HepG2 (cell line): ENCODE results near the gene SPATA33. TPM values are rescaled to one million over a fixed set of nuclear protein-coding genes. Genes with fewer than 3 reads are reported as not detected.

Source experiments
- AGO2 ChIP-seq: fragments of 200-400 bp; formaldehyde crosslinking; optimal IDR thresholded peaks from 2 replicates; pipeline ENCODE3; 2017; ENCODE audit warnings: mild to moderate bottlenecking, low read depth, low read length, moderate library complexity
- ARID4A ChIP-seq: sonication (generic); formaldehyde crosslinking; IDR thresholded peaks from 2 replicates; pipeline ENCODE4 v1.5.0; 2020; ENCODE audit warnings: mild to moderate bottlenecking, missing genetic modification reagents, borderline replicate concordance
- CBX1 ChIP-seq: IDR thresholded peaks from one replicate; pipeline ENCODE4 v1.6.1; 2016; ENCODE audit warnings: antibody characterized with exemption, low read depth
- HNRNPLL ChIP-seq: fragments of 200-400 bp; formaldehyde crosslinking; IDR thresholded peaks from 2 replicates; pipeline ENCODE4 v1.6.1; 2017; ENCODE audit warnings: mild to moderate bottlenecking, low read depth, low read length; ENCODE audit not compliant: poor library complexity, severe bottlenecking
- HOXA3 ChIP-seq: sonication (generic); formaldehyde crosslinking; IDR thresholded peaks from 2 replicates; pipeline ENCODE4 v1.5.0; 2020; ENCODE audit warnings: missing genetic modification reagents
- IKZF4 ChIP-seq: sonication (generic); formaldehyde crosslinking; IDR thresholded peaks from 2 replicates; pipeline ENCODE4 v1.5.1; 2020; ENCODE audit warnings: borderline replicate concordance, mild to moderate bottlenecking, low read depth, missing genetic modification reagents; ENCODE audit errors: not compliant biosample characterization
- MTA1 ChIP-seq: sonication (generic); formaldehyde crosslinking; IDR thresholded peaks from 2 replicates; pipeline ENCODE4 v1.4.0; 2020; ENCODE audit warnings: missing genetic modification reagents, mild to moderate bottlenecking, borderline replicate concordance
- RBAK ChIP-seq: sonication (generic); formaldehyde crosslinking; IDR thresholded peaks from 2 replicates; pipeline ENCODE4 v1.5.1; 2020; ENCODE audit warnings: mild to moderate bottlenecking, missing genetic modification reagents
- RBM39 ChIP-seq: fragments of 200-400 bp; formaldehyde crosslinking; IDR thresholded peaks from one replicate; pipeline ENCODE4 v1.6.1; 2018; ENCODE audit warnings: antibody characterized with exemption, mild to moderate bottlenecking, low read depth, low read length; ENCODE audit not compliant: poor library complexity, severe bottlenecking
- THAP11 ChIP-seq: IDR thresholded peaks from 2 replicates; pipeline ENCODE4 v1.6.1; 2016; ENCODE audit warnings: missing biosample characterization, missing genetic modification reagents
- ZBTB40 ChIP-seq, 2 experiments: fragments of 450-650 bp in 1 of 2; sonication (generic) in 1 of 2; formaldehyde crosslinking in 1 of 2; IDR thresholded peaks; 2 replicates each; pipeline versions ENCODE4 v1.6.1 to v1.8.0; 2016 to 2022; ENCODE audit warnings: antibody characterized with exemption in 1 of 2, mild to moderate bottlenecking in 1 of 2, missing genetic modification reagents in 1 of 2
- ZMYM4 ChIP-seq: sonication (generic); formaldehyde crosslinking; IDR thresholded peaks from 2 replicates; pipeline ENCODE4 v1.8.1; 2023; ENCODE audit warnings: mild to moderate bottlenecking, missing genetic modification reagents
- ZNF564 ChIP-seq: sonication (generic); formaldehyde crosslinking; IDR thresholded peaks from 2 replicates; pipeline ENCODE4 v1.8.1; 2023; ENCODE audit warnings: mild to moderate bottlenecking, missing genetic modification reagents
- polyA plus RNA-seq, 8 experiments: library from polyadenylated mRNA; depleted of rRNA in 3 of 8; stranded (reverse) in 7 of 8; unstranded in 1 of 8; fragments of >200 nt; fragmentation: Illumina TruSeq in 4 of 8; extraction: Trizol in 4 of 8; gene quantifications; 2 replicates each; pipeline versions ENCODE4 v1.2.1 to v1.2.3, GENCODE V29; 2011 to 2016; ENCODE audit warnings: low read depth in 4 of 8, missing spikeins in 1 of 8, mixed read lengths in 1 of 8; ENCODE audit not compliant: insufficient read depth in 1 of 8
- total RNA-seq, 5 experiments: library from RNA; depleted of rRNA; stranded (reverse); fragments of >200 nt; fragmentation: Illumina TruSeq; extraction: Trizol; gene quantifications; 2 replicates each; pipeline ENCODE4 v1.2.3, GENCODE V29; 2016; ENCODE audit warnings: low read depth in 1 of 5

Gene SPATA33
- total and polyA plus RNA-seq, 2 of the 13 experiments (the other 11 are each of a cell fraction or from before 2014, with no cell fraction given): 5.7 to 11.0 TPM

- TF ChIP-seq IKZF4 (CRISPR knock-in tag) (peak; percentile 0), HNRNPLL (peak; percentile 76), MTA1 (peak; percentile 53; the same call in 1 of the 2 replicates), ZBTB40 (IDR thresholded peaks at IDR 0.05) (no peak), ZBTB40 (CRISPR knock-in tag; IDR thresholded peaks at IDR 0.05) (peak; percentile 60; the same call in 1 of the 2 replicates), AGO2 (peak; percentile 99), CBX1 (peak; percentile 50), ARID4A (CRISPR knock-in tag) (peak; percentile 69), RBM39 (peak; percentile 62), ZNF564 (CRISPR knock-in tag) (peak; percentile 63), THAP11 (no peak; the same call in 1 of the 2 replicates), RBAK (CRISPR knock-in tag) (peak; percentile 60; the same call in 1 of the 2 replicates), HOXA3 (CRISPR knock-in tag) (no peak; the same call in 1 of the 2 replicates), ZMYM4 (CRISPR knock-in tag) (peak; percentile 49; the same call in 1 of the 2 replicates)
Measured at GRCh38 chr16:89695086-89695874, 37.6 kb downstream of the SPATA33 start (continued).
